Activated CD4-positive, alpha-beta T cell treated with anti-CD3 and anti-CD28 coated beads for 36 hours (primary cell): ENCODE measurements around the gene NOC2L. TPM values are rescaled to one million over a fixed set of nuclear protein-coding genes. Genes with fewer than 3 reads are reported as not detected.

Experiments
- ATAC-seq: fragments of 200-7000 bp; cut with Tn5 transposase; one replicate; pipeline ENCODE4 v1.10.0; 2021; ENCODE audit warnings: mild to moderate bottlenecking, moderate library complexity
- CTCF ChIA-PET: fragments of 350-600 bp; sonication (Branson Sonifier 250); formaldehyde crosslinking; loops from one replicate; lab custom pipeline; 2021; ENCODE audit warnings: antibody characterized with exemption; lab: Charles Lee
- POLR2A ChIA-PET: fragments of 350-600 bp; sonication (Branson Sonifier 250); formaldehyde crosslinking; loops from one replicate; lab custom pipeline; 2021; ENCODE audit warnings: antibody characterized with exemption, inconsistent platforms; lab: Charles Lee
- DNase-seq: peaks from one replicate; pipeline ENCODE4 v3.0.0-alpha.2; 2020
- H3K27ac Mint-ChIP-seq: one replicate; pipeline ENCODE4 v1.8.0; 2021; ENCODE audit warnings: mixed read lengths
- H3K27me3 Mint-ChIP-seq: one replicate; pipeline ENCODE4 v1.8.0; 2021; ENCODE audit warnings: mixed read lengths
- H3K36me3 Mint-ChIP-seq: one replicate; pipeline ENCODE4 v1.8.0; 2021; ENCODE audit warnings: low read depth, mixed read lengths
- H3K4me1 Mint-ChIP-seq: one replicate; pipeline ENCODE4 v1.8.0; 2021; ENCODE audit warnings: mixed read lengths
- H3K4me3 Mint-ChIP-seq: one replicate; pipeline ENCODE4 v1.8.0; 2021; ENCODE audit warnings: mild to moderate bottlenecking, moderate library complexity, mixed read lengths
- H3K9me3 Mint-ChIP-seq: one replicate; pipeline ENCODE4 v1.8.0; 2021; ENCODE audit warnings: low read depth, mixed read lengths
- intact Hi-C, 2 experiments: fragments of 100-400 bp; cut with DNase I in 1 of 2; cut with micrococcal nuclease in 1 of 2; formaldehyde crosslinking; loops; one replicate each; pipeline versions ENCODE4 v1.14.2 to v1.15.1; 2022 to 2024; cut with DNase I, micrococcal nuclease
- total RNA-seq, 2 experiments: library from RNA; stranded (reverse); gene quantifications; one replicate each; pipeline ENCODE4 v1.2.3, GENCODE V29; 2021

The NOC2L gene
- total RNA-seq, 2 experiments from 2014 or later: 112 to 134 TPM

GRCh38 chr1:965526-966134 lies 6.6 kb upstream of the NOC2L start:
- POLR2A ChIA-PET: no interaction called here
- ATAC-seq (no peak), DNase-seq (no peak)
- CTCF ChIA-PET: no interaction called here
- no peak overlapping the region for H3K4me3 Mint-ChIP-seq
- no peak overlapping the region for H3K27ac Mint-ChIP-seq
- H3K4me1 Mint-ChIP-seq: peaks cover 10% of the 10 kb centered on the region
- H3K9me3 Mint-ChIP-seq: no peaks in the 10 kb centered on the region
- intact Hi-C loops: loop anchor here in 1 of 2 experiments (10.0 kb wide), 1 partner anchor 59 kb away; the partner anchor contains the start of gene AGRN
- H3K27me3 Mint-ChIP-seq: peaks cover 11% of the 10 kb centered on the region
- no peaks in the 10 kb centered on the region for H3K36me3 Mint-ChIP-seq

- ATAC-seq (no peak), DNase-seq (no peak)
- ChIA-PET POLR2A (no interaction called here), CTCF (no interaction called here)
- H3K9me3 Mint-ChIP-seq: no peaks in the 10 kb centered on the region
- no peak overlapping the region for H3K4me3 Mint-ChIP-seq
- H3K4me1 Mint-ChIP-seq: peaks cover 10% of the 10 kb centered on the region
- H3K27me3 Mint-ChIP-seq: peaks cover 11% of the 10 kb centered on the region
- H3K27ac Mint-ChIP-seq: no peak overlapping the region
- intact Hi-C loops: loop anchor here in 1 of 2 experiments (10.0 kb wide), 1 partner anchor 60 kb away; the partner anchor contains the start of gene AGRN
- H3K36me3 Mint-ChIP-seq: no peaks in the 10 kb centered on the region
Observed at GRCh38 chr1:964691-965525, 5.9 kb upstream of the NOC2L start.

GRCh38 chr1:963746-964525 lies 4.9 kb upstream of the NOC2L start:
- ChIA-PET CTCF (interaction anchor here (0.9 kb wide), 1 partner anchor 43 kb away, joined by 4 read pairs; no protein-coding TSS in a partner anchor), POLR2A (no interaction called here)
- no peak overlapping the region for H3K27ac Mint-ChIP-seq
- H3K27me3 Mint-ChIP-seq: peaks cover 4% of the 10 kb centered on the region
- DNase-seq (no peak), ATAC-seq (no peak)
- no peak overlapping the region for H3K4me3 Mint-ChIP-seq
- peaks cover 10% of the 10 kb centered on the region for H3K4me1 Mint-ChIP-seq
- intact Hi-C loops: loop anchor here in 1 of 2 experiments (10.0 kb wide), 1 partner anchor 61 kb away; the partner anchor contains the start of gene AGRN
- H3K9me3 Mint-ChIP-seq: no peaks in the 10 kb centered on the region
- no peaks in the 10 kb centered on the region for H3K36me3 Mint-ChIP-seq

- H3K4me1 Mint-ChIP-seq: peaks cover 12% of the 10 kb centered on the region
- intact Hi-C loops: loop anchor here in 1 of 2 experiments (10.0 kb wide), 1 partner anchor 62 kb away; the partner anchor contains the start of gene AGRN
- no peaks in the 10 kb centered on the region for H3K36me3 Mint-ChIP-seq
- H3K27ac Mint-ChIP-seq: no peak overlapping the region
- DNase-seq (no peak), ATAC-seq (no peak)
- POLR2A ChIA-PET: no interaction called here
- CTCF ChIA-PET: interaction anchor here (0.9 kb wide), 1 partner anchor 43 kb away, joined by 4 read pairs; no protein-coding TSS in a partner anchor
- no peak overlapping the region for H3K4me3 Mint-ChIP-seq
- H3K9me3 Mint-ChIP-seq: no peaks in the 10 kb centered on the region
- H3K27me3 Mint-ChIP-seq: peaks cover under 1% of the 10 kb centered on the region
Observed at GRCh38 chr1:963301-963651, 4.2 kb upstream of the NOC2L start.

- POLR2A ChIA-PET: no interaction called here
- Mint-ChIP-seq H3K4me1 (peaks cover 17% of the 10 kb centered on the region), H3K27me3 (no peaks in the 10 kb centered on the region), H3K36me3 (peaks cover 2% of the 10 kb centered on the region), H3K9me3 (no peaks in the 10 kb centered on the region), H3K27ac (no peak overlapping the region), H3K4me3 (peak overlapping the region; percentile 56)
- CTCF ChIA-PET: no interaction called here
- intact Hi-C loops: loop anchor here in 1 of 2 experiments (10.0 kb wide), 1 partner anchor 62 kb away; the partner anchor contains the start of gene AGRN
- ATAC-seq (no peak), DNase-seq (no peak)
Observed at GRCh38 chr1:962381-963300, 3.6 kb upstream of the NOC2L start.

- Mint-ChIP-seq H3K4me1 (peaks cover 23% of the 10 kb centered on the region), H3K27me3 (no peaks in the 10 kb centered on the region), H3K36me3 (peaks cover 10% of the 10 kb centered on the region), H3K4me3 (peak overlapping the region; percentile 56), H3K27ac (no peak overlapping the region), H3K9me3 (no peaks in the 10 kb centered on the region)
- ATAC-seq: no peak
- no peak for DNase-seq
- CTCF ChIA-PET: no interaction called here
- intact Hi-C loops: loop anchor here in 1 of 2 experiments (10.0 kb wide), 1 partner anchor 64 kb away; the partner anchor contains the start of gene AGRN
- POLR2A ChIA-PET: no interaction called here
Observed at GRCh38 chr1:961132-961669, 2.1 kb upstream of the NOC2L start.

GRCh38 chr1:960363-961131 lies 1.5 kb upstream of the NOC2L start, which contains the start of gene KLHL17:
Gene KLHL17, plus strand, starts transcription at chr1:960584. Its CDS starts 110 bp downstream, at chr1:960694.
- ChIA-PET CTCF (no interaction called here), POLR2A (no interaction called here)
- Mint-ChIP-seq H3K9me3 (no peaks in the 10 kb centered on the region), H3K27ac (no peak within 1 kb of the TSS), H3K4me1 (peaks cover 19% of the 10 kb centered on the region), H3K27me3 (no peaks in the 10 kb centered on the region), H3K4me3 (peak within 1 kb of the TSS; percentile 82), H3K36me3 (peaks cover 11% of the 10 kb centered on the region)
- DNase-seq (peak; percentile 91), ATAC-seq (peak; percentile 72)
- intact Hi-C loops: loop anchor here (1.0 to 10.0 kb wide), 2 partner anchors 64 to 99 kb away; partner anchors contain the start of gene AGRN (in 1 of the 2)

- Mint-ChIP-seq H3K9me3 (no peaks in the 10 kb centered on the region), H3K27me3 (no peaks in the 10 kb centered on the region)
- intact Hi-C loops: loop anchor here (1.0 to 10.0 kb wide), 7 partner anchors 41 to 348 kb away; partner anchors contain the start of genes AGRN (in 1 of the 2), C1orf159 (in 1 of the 2) and PUSL1 (in 1 of the 2)
Observed at GRCh38 chr1:959731-960362, 791 bp upstream of the NOC2L start.

GRCh38 chr1:956636-957035 lies 2.4 kb downstream of the NOC2L start:
- H3K36me3 Mint-ChIP-seq: peaks cover 30% of the 10 kb centered on the region
- H3K27ac Mint-ChIP-seq: no peak overlapping the region
- no peak for ATAC-seq
- ChIA-PET CTCF (no interaction called here), POLR2A (no interaction called here)
- no peaks in the 10 kb centered on the region for H3K27me3 Mint-ChIP-seq
- peaks cover 17% of the 10 kb centered on the region for H3K4me1 Mint-ChIP-seq
- DNase-seq: no peak
- no peaks in the 10 kb centered on the region for H3K9me3 Mint-ChIP-seq
- intact Hi-C loops: no loop called here
- H3K4me3 Mint-ChIP-seq: no peak overlapping the region

More at GRCh38 chr1:959731-960362, 791 bp upstream of the NOC2L start:
- peak; percentile 2 for ATAC-seq
- peaks cover 18% of the 10 kb centered on the region for H3K4me1 Mint-ChIP-seq
- H3K36me3 Mint-ChIP-seq: peaks cover 18% of the 10 kb centered on the region
- ChIA-PET CTCF (interaction anchor here (1.1 kb wide), 1 partner anchor 23 kb away, joined by 3 read pairs; no protein-coding TSS in a partner anchor), POLR2A (no interaction called here)
- H3K4me3 Mint-ChIP-seq: peak overlapping the region; percentile 82
- DNase-seq: no peak
- H3K27ac Mint-ChIP-seq: no peak overlapping the region
